NCI-H2107 treated with DMSO at 0.1 percent for 48 hours (cell line): ENCODE data around the gene LPAR6.

ENCODE experiments used
- DNase-seq: peaks from one replicate; lab custom pipeline; 2025; ENCODE audit not compliant: unreplicated experiment; lab: John Stamatoyannopoulos, UW

The LPAR6 gene

DNA sequence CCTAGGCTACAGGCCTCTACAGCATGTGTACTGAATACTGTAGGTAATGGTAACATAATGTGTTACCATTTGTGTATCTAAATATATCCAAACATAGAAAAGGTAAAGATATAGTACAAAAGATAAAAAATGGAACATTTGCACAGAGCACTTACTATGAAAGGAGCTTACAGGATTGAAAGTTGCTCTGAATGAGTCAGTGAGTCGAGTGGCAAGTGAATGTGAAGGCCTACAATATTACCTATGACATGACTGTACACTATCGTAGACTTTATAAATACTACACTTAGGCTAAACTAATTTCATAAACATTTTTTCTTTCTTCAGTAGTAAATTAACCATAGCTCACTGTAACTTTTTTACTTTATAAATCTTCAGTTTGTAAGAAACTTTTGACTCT is 35.1 kb downstream of the LPAR6 start:
- no peak for DNase-seq

DNA sequence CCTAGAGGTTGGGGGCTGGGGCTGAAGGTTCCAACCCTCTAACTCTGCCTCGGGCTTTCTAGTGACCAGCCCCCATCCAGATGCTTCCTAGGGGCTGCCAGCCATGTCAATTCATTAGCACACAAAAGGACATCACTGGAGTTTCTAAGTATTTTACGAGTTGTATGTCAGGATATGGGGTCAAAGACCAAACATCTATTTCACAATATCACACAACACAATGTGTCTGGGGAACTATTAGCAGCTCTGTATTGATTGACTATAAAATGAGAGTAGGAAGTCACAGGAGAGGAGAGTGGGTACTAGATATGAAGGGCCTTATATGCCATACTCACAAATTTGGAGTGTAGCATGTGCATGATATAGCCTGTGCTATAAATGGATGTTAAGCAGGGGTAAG is 42.1 kb downstream of the LPAR6 start:
- no peak for DNase-seq

DNA sequence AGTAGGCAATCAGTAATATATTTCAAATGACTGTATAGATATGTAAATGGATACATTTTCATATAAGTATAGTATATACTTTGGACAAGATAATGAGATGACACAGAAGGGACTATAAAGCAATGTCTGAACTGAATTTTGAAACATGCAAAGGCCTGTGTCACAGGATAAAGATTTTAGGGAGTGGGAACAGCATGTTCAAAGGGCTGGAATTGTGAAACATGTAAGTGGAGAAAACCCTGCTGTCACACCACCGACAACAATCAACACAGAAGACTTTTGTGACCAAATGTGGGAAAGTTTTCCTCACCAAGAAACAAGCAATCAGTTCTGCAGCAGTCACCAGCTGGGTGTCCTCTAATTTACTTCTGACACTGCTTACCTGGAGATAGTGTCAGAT is 42.9 kb downstream of the LPAR6 start:
- DNase-seq: no peak
